GM23338 (cell line): Measurements from ENCODE around the gene DENR. TPM values are rescaled to one million over a fixed set of nuclear protein-coding genes. Genes with fewer than 3 reads are reported as not detected.
"Not testable (repeated sequence)": the region's sequence is repeated elsewhere in the genome, so short reads cannot be mapped to it uniquely, and the experiment has no call there.

Source experiments
- ATAC-seq: fragments of 200-7000 bp; cut with Tn5 transposase; 3 replicates; pipeline ENCODE4 v1.9.1; 2020
- DNase-seq: peaks from one replicate; pipeline ENCODE4 v3.0.0-alpha.2; 2015; ENCODE audit warnings: low spot score
- H2AFZ ChIP-seq: fragments of 200-600 bp; sonication (generic); 2 replicates; pipeline ENCODE4 v1.8.0; 2016; ENCODE audit warnings: antibody characterized with exemption, mild to moderate bottlenecking, moderate library complexity
- H3F3A ChIP-seq: fragments of 200-600 bp; sonication (generic); replicated peaks from 2 replicates; pipeline ENCODE4 v1.8.0; 2017; ENCODE audit warnings: antibody characterized with exemption, mixed run types, low read depth
- H3K27ac ChIP-seq: fragments of 200-600 bp; sonication (generic); 2 replicates; pipeline ENCODE4 v1.6.1; 2016; ENCODE audit warnings: low read depth
- H3K27me3 ChIP-seq: fragments of 200-600 bp; sonication (generic); 2 replicates; pipeline ENCODE4 v1.8.0; 2016; ENCODE audit warnings: mild to moderate bottlenecking, mixed run types, moderate library complexity; ENCODE audit not compliant: insufficient read depth
- H3K36me3 ChIP-seq: fragments of 200-600 bp; sonication (generic); 2 replicates; pipeline ENCODE4 v1.8.0; 2016; ENCODE audit warnings: mild to moderate bottlenecking; ENCODE audit not compliant: insufficient read depth
- H3K4me1 ChIP-seq: fragments of 200-600 bp; sonication (generic); 2 replicates; pipeline ENCODE4 v1.8.0; 2016; ENCODE audit warnings: mild to moderate bottlenecking, moderate library complexity; ENCODE audit not compliant: insufficient read depth
- H3K4me2 ChIP-seq: fragments of 200-600 bp; sonication (generic); 2 replicates; pipeline ENCODE4 v1.7.1; 2017; ENCODE audit warnings: mixed run types
- H3K4me3 ChIP-seq: fragments of 200-600 bp; sonication (generic); 2 replicates; pipeline ENCODE4 v1.6.1; 2016; ENCODE audit warnings: mixed run types
- H3K79me2 ChIP-seq: fragments of 200-600 bp; sonication (generic); replicated peaks from 2 replicates; pipeline ENCODE4 v1.8.0; 2017; ENCODE audit warnings: mild to moderate bottlenecking; ENCODE audit not compliant: insufficient read depth
- H3K9me2 ChIP-seq: fragments of 200-600 bp; sonication (generic); 2 replicates; pipeline ENCODE4 v1.8.0; 2017; ENCODE audit not compliant: insufficient read depth
- H4K20me1 ChIP-seq: fragments of 200-600 bp; sonication (generic); replicated peaks from 2 replicates; pipeline ENCODE4 v1.8.0; 2017; ENCODE audit warnings: mild to moderate bottlenecking; ENCODE audit not compliant: insufficient read depth
- H3K27ac Mint-ChIP-seq: 2 replicates; pipeline ENCODE4 v1.8.0; 2020; ENCODE audit warnings: inconsistent platforms, mild to moderate bottlenecking, moderate library complexity, mixed read lengths
- H3K27me3 Mint-ChIP-seq: 3 replicates; pipeline ENCODE4 v1.8.0; 2022; ENCODE audit warnings: low read depth, mild to moderate bottlenecking, moderate library complexity, mixed read lengths, inconsistent platforms; ENCODE audit not compliant: insufficient read depth, poor library complexity
- H3K36me3 Mint-ChIP-seq: 3 replicates; pipeline ENCODE4 v1.8.0; 2021; ENCODE audit warnings: low read depth, mild to moderate bottlenecking, inconsistent platforms, moderate library complexity, mixed read lengths
- H3K4me1 Mint-ChIP-seq: 3 replicates; pipeline ENCODE4 v1.8.0; 2020; ENCODE audit warnings: mild to moderate bottlenecking, inconsistent platforms, mixed read lengths
- H3K4me3 Mint-ChIP-seq: 3 replicates; pipeline ENCODE4 v1.8.0; 2021; ENCODE audit warnings: moderate library complexity, mild to moderate bottlenecking, inconsistent platforms, mixed read lengths
- H3K9me3 Mint-ChIP-seq: 3 replicates; pipeline ENCODE4 v1.8.0; 2020; ENCODE audit warnings: moderate library complexity, mild to moderate bottlenecking, inconsistent platforms, mixed read lengths
- CTCF ChIP-seq, 2 experiments: fragments of 200-600 bp in 1 of 2; sonication (generic) in 1 of 2; conservative IDR thresholded peaks; 2 replicates each; pipeline versions ENCODE4 v1.5.1 to v1.6.1; 2016 to 2017; ENCODE audit warnings: antibody characterized with exemption in 2 of 2, low read depth in 2 of 2, mild to moderate bottlenecking in 2 of 2, moderate library complexity in 1 of 2
- EZH2 ChIP-seq: fragments of 200-600 bp; sonication (generic); IDR thresholded peaks from one replicate; pipeline ENCODE4 v1.8.0; 2017; ENCODE audit warnings: antibody characterized with exemption, mild to moderate bottlenecking, low read depth; ENCODE audit not compliant: unreplicated experiment
- EZH2phosphoT487 ChIP-seq: fragments of 200-600 bp; sonication (generic); IDR thresholded peaks from one replicate; pipeline ENCODE4 v1.8.1; 2018; ENCODE audit warnings: antibody characterized with exemption; ENCODE audit not compliant: unreplicated experiment
- JUNB ChIP-seq: IDR thresholded peaks from one replicate; pipeline ENCODE4 v1.6.1; 2016; ENCODE audit warnings: antibody characterized with exemption; ENCODE audit not compliant: unreplicated experiment
- NANOG ChIP-seq: IDR thresholded peaks from 2 replicates; pipeline ENCODE4 v1.6.1; 2016; ENCODE audit warnings: antibody characterized with exemption, borderline replicate concordance
- STAT1 ChIP-seq: IDR thresholded peaks from one replicate; pipeline ENCODE4 v1.6.1; 2016; ENCODE audit warnings: antibody characterized with exemption; ENCODE audit not compliant: unreplicated experiment
- ZNF114 ChIP-seq: fragments of 250-450 bp; sonication (Bioruptor Pico); IDR thresholded peaks from 2 replicates; pipeline ENCODE4 v1.5.0; 2020; ENCODE audit warnings: mild to moderate bottlenecking, moderate library complexity
- ZNF462 ChIP-seq: fragments of 250-450 bp; sonication (Bioruptor Pico); IDR thresholded peaks from 2 replicates; pipeline ENCODE4 v1.5.0; 2020; ENCODE audit warnings: mild to moderate bottlenecking, moderate library complexity
- polyA plus RNA-seq: library from polyadenylated mRNA; unstranded; fragments of >200 nt; fragmentation: Nextera tagmentation; extraction: Ambion mirVana; gene quantifications from 2 replicates; pipeline ENCODE4 v1.2.1, GENCODE V29; 2016
- total RNA-seq: library from RNA; depleted of rRNA; stranded (reverse); fragments of >200 nt; shearing (Covaris generic); gene quantifications from 2 replicates; pipeline ENCODE4 v1.2.3, GENCODE V29; 2014

Gene DENR
- total and polyA plus RNA-seq, 2 experiments from 2014 or later = 55.2 to 130 TPM

GRCh38 chr12:122715211-122715610 is 37.4 kb upstream of the DENR start:
- H3K4me2 ChIP-seq, ATAC-seq: not testable (repeated sequence)

GRCh38 chr12:122716658-122717057 is 36.0 kb upstream of the DENR start, which contains the start of gene HCAR3:
Gene HCAR3 (minus strand): TSS chr12:122716811. CDS start chr12:122716737, 74 bp downstream.
- not testable (repeated sequence) for H3K36me3 Mint-ChIP-seq, H3K79me2 ChIP-seq, H3K9me2 ChIP-seq, H3K27ac Mint-ChIP-seq, H2AFZ ChIP-seq, H3K4me3 ChIP-seq, H3K27ac ChIP-seq, H3K27me3 ChIP-seq, H3K4me1 Mint-ChIP-seq, H3K4me1 ChIP-seq, H3F3A ChIP-seq, H3K9me3 Mint-ChIP-seq, H3K27me3 Mint-ChIP-seq, H3K4me3 Mint-ChIP-seq, H4K20me1 ChIP-seq, DNase-seq, ATAC-seq, H3K4me2 ChIP-seq, H3K36me3 ChIP-seq

More at GRCh38 chr12:122715211-122715610, 37.4 kb upstream of the DENR start:
- not testable (repeated sequence) for H3K9me2 ChIP-seq, H2AFZ ChIP-seq, H3K36me3 ChIP-seq, H3K27me3 ChIP-seq, DNase-seq, H3K27me3 Mint-ChIP-seq, H3F3A ChIP-seq, H3K9me3 Mint-ChIP-seq, H3K79me2 ChIP-seq, H3K27ac ChIP-seq, H3K36me3 Mint-ChIP-seq, H4K20me1 ChIP-seq, H3K4me3 Mint-ChIP-seq, H3K4me1 Mint-ChIP-seq, H3K4me3 ChIP-seq, H3K27ac Mint-ChIP-seq, H3K4me1 ChIP-seq

- Histone ChIP-seq H3F3A (no peaks in the 10 kb centered on the region), H3K36me3 (no peaks in the 10 kb centered on the region), H3K4me2 (no peak overlapping the region), H3K79me2 (no peaks in the 10 kb centered on the region), H3K27me3 (no peaks in the 10 kb centered on the region), H3K4me3 (no peak overlapping the region), H3K27ac (no peak overlapping the region), H3K4me1 (no peaks in the 10 kb centered on the region), H2AFZ (no peak overlapping the region), H4K20me1 (no peaks in the 10 kb centered on the region), H3K9me2 (no peaks in the 10 kb centered on the region)
- Mint-ChIP-seq H3K27ac (no peak overlapping the region), H3K27me3 (peaks cover 3% of the 10 kb centered on the region), H3K9me3 (no peaks in the 10 kb centered on the region), H3K4me3 (no peak overlapping the region), H3K4me1 (peaks cover 4% of the 10 kb centered on the region), H3K36me3 (no peaks in the 10 kb centered on the region)
- DNase-seq (no peak), ATAC-seq (no peak)
- no peak for TF ChIP-seq ZNF462 (CRISPR knock-in tag)
- no peak for TF ChIP-seq ZNF114
- TF ChIP-seq NANOG = no peak
- no peak for TF ChIP-seq JUNB
- no peak for TF ChIP-seq EZH2
- no peak for TF ChIP-seq EZH2phosphoT487
- TF ChIP-seq STAT1 = no peak
- TF ChIP-seq CTCF (conservative IDR thresholded peaks at IDR 0.05; ENCODE audit: low read depth in 2 of 2) = no peak
Observed at GRCh38 chr12:122721057-122721545, 31.5 kb upstream of the DENR start.
